Osteocyte (in vitro differentiated cells): ENCODE data around the gene BORCS5. TPM values are rescaled to one million over a fixed set of nuclear protein-coding genes. Genes with fewer than 3 reads are reported as not detected.

Source experiments
- DNase-seq: peaks from one replicate; pipeline ENCODE4 v3.0.0; 2021; ENCODE audit warnings: mixed read lengths; ENCODE audit not compliant: unreplicated experiment; ENCODE audit errors: extremely low spot score
- H3K27ac Mint-ChIP-seq: one replicate; pipeline ENCODE4 v1.8.0; 2021; ENCODE audit warnings: mild to moderate bottlenecking, mixed read lengths; ENCODE audit not compliant: unreplicated experiment
- H3K27me3 Mint-ChIP-seq: one replicate; pipeline ENCODE4 v1.8.0; 2021; ENCODE audit warnings: mixed read lengths; ENCODE audit not compliant: unreplicated experiment
- H3K36me3 Mint-ChIP-seq: one replicate; pipeline ENCODE4 v1.8.0; 2021; ENCODE audit warnings: mixed read lengths; ENCODE audit not compliant: unreplicated experiment
- H3K4me1 Mint-ChIP-seq: one replicate; pipeline ENCODE4 v1.8.0; 2021; ENCODE audit warnings: mixed read lengths; ENCODE audit not compliant: unreplicated experiment
- H3K4me3 Mint-ChIP-seq: one replicate; pipeline ENCODE4 v1.8.0; 2021; ENCODE audit warnings: mild to moderate bottlenecking, moderate library complexity, mixed read lengths; ENCODE audit not compliant: unreplicated experiment
- H3K9me3 Mint-ChIP-seq: one replicate; pipeline ENCODE4 v1.8.0; 2021; ENCODE audit warnings: mixed read lengths; ENCODE audit not compliant: unreplicated experiment
- total RNA-seq: library from RNA; stranded (reverse); gene quantifications from 2 replicates; pipeline ENCODE4 v1.2.1, GENCODE V29; 2021
- TF ChIP-seq, protein P1 (sequence below): fragments of 200-600 bp; sonication (generic); IDR thresholded peaks from 2 replicates; pipeline ENCODE4 v1.5.0; 2021; ENCODE audit warnings: antibody characterized with exemption, mild to moderate bottlenecking, moderate library complexity

Gene BORCS5
- total RNA-seq, 1 donor from 2014 or later, result 16.7 TPM

DNA sequence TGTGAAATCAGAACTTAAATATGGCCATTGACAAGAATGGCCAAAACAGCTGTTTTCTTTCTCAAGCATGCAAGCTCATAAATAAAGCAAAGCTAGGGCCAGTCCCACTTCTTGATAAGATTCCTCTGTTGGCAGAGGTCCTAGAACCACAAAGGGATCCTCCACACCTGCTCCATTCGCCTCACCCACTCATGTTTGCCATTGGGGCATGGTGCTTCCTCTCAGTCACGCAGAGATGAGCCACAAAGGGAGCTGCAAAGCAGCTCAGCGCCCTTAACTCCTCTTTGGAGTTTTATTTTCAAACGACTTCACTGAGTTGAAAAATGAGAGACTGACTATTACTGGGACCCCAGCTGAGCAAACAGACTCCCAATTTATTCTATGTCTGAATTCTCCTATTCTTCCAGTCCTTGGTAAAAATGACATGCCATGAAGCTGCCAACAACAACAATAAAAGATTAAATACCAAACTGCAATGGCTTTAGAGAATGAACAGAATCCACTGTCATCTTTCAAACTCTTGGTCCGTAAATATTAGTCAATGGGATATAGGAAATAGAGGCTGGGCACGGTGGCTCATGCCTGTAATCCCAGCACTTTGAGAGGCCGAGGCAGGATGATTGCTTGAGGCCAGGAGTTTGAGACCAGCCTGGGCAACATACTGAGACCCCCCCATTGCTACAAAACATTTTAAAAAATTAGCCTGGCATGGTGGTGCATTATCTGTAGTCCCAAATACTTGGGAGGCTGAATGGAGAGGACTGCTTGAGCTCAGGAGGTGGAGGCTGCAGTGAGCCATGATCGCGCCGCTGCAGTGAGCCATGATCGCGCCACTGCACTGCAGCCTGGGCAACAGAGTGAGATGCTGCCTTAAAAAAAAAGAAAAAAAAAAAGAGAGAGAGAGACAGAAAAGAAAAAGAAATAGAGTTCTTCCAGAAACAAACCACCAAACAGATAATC, 23.2 kb upstream of the BORCS5 start:
- peaks cover 3% of the 10 kb centered on the region for H3K36me3 Mint-ChIP-seq
- peak overlapping the region; percentile 65 for H3K27ac Mint-ChIP-seq
- TF ChIP-seq, protein P1, sequence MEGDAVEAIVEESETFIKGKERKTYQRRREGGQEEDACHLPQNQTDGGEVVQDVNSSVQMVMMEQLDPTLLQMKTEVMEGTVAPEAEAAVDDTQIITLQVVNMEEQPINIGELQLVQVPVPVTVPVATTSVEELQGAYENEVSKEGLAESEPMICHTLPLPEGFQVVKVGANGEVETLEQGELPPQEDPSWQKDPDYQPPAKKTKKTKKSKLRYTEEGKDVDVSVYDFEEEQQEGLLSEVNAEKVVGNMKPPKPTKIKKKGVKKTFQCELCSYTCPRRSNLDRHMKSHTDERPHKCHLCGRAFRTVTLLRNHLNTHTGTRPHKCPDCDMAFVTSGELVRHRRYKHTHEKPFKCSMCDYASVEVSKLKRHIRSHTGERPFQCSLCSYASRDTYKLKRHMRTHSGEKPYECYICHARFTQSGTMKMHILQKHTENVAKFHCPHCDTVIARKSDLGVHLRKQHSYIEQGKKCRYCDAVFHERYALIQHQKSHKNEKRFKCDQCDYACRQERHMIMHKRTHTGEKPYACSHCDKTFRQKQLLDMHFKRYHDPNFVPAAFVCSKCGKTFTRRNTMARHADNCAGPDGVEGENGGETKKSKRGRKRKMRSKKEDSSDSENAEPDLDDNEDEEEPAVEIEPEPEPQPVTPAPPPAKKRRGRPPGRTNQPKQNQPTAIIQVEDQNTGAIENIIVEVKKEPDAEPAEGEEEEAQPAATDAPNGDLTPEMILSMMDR, result no peak
- no peak overlapping the region for H3K4me3 Mint-ChIP-seq
- no peak for DNase-seq
- H3K9me3 Mint-ChIP-seq, result no peaks in the 10 kb centered on the region
- H3K4me1 Mint-ChIP-seq, result peaks cover 44% of the 10 kb centered on the region
- H3K27me3 Mint-ChIP-seq, result no peaks in the 10 kb centered on the region

DNA sequence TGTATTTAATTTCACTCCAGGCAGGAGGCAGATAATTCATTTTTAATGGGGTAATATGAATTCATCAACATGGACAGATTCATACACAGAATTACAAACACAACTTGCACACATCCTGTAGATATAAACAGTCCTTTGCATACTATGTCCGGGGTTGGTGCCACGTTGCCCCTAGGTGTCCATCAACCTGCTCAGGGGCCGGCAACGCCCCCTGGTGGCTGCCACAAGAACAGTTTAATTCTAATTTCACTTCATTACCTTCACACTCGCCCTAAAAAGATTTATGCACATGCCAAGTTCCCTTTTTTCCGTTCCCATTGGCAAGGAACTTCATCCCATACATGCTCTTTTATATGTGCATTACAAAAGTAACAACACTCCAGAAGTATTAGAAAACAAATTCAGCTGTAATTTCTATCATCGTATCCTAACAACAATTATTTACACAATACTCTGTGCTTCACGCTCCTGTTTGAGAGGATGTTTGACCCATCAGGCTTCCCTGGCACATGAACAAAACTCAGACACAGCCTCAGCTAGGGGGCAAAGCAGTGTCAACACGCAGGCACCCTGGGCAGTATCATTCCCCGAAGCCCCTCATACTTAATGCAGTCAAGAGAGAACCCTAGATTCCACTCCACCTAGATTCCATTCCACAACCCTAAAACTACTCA, 22.4 kb upstream of the BORCS5 start:
- Mint-ChIP-seq H3K36me3 (peaks cover 3% of the 10 kb centered on the region), H3K27ac (peak overlapping the region; percentile 60), H3K4me1 (peaks cover 48% of the 10 kb centered on the region), H3K9me3 (no peaks in the 10 kb centered on the region), H3K27me3 (no peaks in the 10 kb centered on the region), H3K4me3 (no peak overlapping the region)
- TF ChIP-seq, protein P1, result peak; percentile 80
- no peak for DNase-seq

DNA sequence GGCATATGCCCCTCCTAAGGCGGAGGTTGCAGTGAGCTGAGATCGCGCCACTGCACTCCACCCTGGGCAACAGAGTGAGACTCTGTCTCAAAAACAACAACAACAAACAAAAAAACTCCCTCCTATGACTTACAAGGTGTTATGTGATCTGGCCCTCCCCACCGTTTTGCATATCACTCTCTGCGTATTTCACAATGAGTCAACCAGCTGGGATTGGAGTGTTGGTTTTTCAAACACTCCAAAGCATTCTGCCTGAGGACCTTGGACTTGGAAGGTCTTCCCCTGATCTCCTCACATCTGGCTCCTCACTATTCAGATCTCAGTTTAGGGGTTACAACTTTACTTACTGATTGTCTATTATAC, 20.8 kb upstream of the BORCS5 start:
- Mint-ChIP-seq H3K9me3 (no peaks in the 10 kb centered on the region), H3K27ac (peak overlapping the region; percentile 38), H3K4me3 (no peak overlapping the region), H3K4me1 (peaks cover 48% of the 10 kb centered on the region), H3K27me3 (no peaks in the 10 kb centered on the region), H3K36me3 (peaks cover 3% of the 10 kb centered on the region)
- DNase-seq, result no peak
- TF ChIP-seq, protein P1, result no peak

DNA sequence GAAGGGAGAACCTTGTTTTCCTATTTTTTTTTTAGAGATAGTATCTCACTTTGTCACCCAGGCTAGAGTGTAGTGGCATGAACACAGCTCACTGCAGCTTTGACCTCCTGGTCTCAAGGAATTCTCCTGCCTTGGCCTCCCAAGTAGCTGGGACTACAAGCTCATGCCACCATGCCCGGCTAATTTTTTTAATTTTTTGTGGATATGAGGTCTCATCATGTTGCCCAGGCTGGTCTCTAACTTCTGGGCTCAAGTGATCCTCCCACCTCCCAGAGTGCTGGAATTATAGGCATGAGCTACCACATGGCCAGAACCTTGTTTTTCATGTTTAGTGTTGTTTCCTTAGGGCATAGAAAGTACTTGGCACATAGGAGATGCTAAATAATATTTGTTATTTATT, 20.4 kb upstream of the BORCS5 start:
- H3K4me1 Mint-ChIP-seq, result peaks cover 44% of the 10 kb centered on the region

More for the DNA sequence above, 20.4 kb upstream of the BORCS5 start:
- Mint-ChIP-seq H3K27ac (peak overlapping the region; percentile 14), H3K9me3 (no peaks in the 10 kb centered on the region), H3K27me3 (no peaks in the 10 kb centered on the region), H3K36me3 (peaks cover 3% of the 10 kb centered on the region), H3K4me3 (no peak overlapping the region)
- TF ChIP-seq, protein P1, result no peak
- DNase-seq, result no peak
